GM12878 (cell line): Measurements from ENCODE around the gene TET2. TPM values are rescaled to one million over a fixed set of nuclear protein-coding genes. Genes with fewer than 3 reads are reported as not detected.

Experiments
- ATAC-seq: fragments of 200-7000 bp; cut with Tn5 transposase; 3 replicates; pipeline ENCODE4 v1.9.1; 2020; ENCODE audit warnings: mild to moderate bottlenecking, moderate library complexity
- Bru-seq: library from RNA; stranded (reverse); fragments of 400-500 nt; gene quantifications from one replicate; lab custom pipeline; 2021; lab: Mats Ljungman, UMichigan
- BruChase-seq, 2 experiments: library from RNA; stranded (reverse); fragments of 400-500 nt; gene quantifications; one replicate each; lab custom pipeline; 2021; lab: Mats Ljungman, UMichigan
- BruUV-seq: library from RNA; stranded (reverse); fragments of 400-500 nt; replicated peaks from 2 replicates; lab custom pipeline; 2021; lab: Mats Ljungman, UMichigan
- CTCF ChIA-PET: fragments of 300-600 bp; sonication (Branson Sonifier 250); formaldehyde crosslinking; extraction: SDS; loops from one replicate; lab custom pipeline; 2021; ENCODE audit warnings: inconsistent platforms; lab: Yijun Ruan, JAX
- POLR2A ChIA-PET: fragments of 350-600 bp; formaldehyde crosslinking; extraction: SDS; loops from one replicate; lab custom pipeline; 2021; ENCODE audit warnings: inconsistent platforms; lab: Charles Lee
- RAD21 ChIA-PET: fragments of 300-600 bp; sonication (Branson Sonifier 250); formaldehyde crosslinking; loops from one replicate; lab custom pipeline; 2023; ENCODE audit warnings: antibody characterized with exemption; ENCODE audit not compliant: unreplicated experiment; lab: Charles Lee
- SMC1A ChIA-PET: fragments of 300-600 bp; sonication (Branson Sonifier 250); formaldehyde crosslinking; loops from one replicate; lab custom pipeline; 2023; ENCODE audit not compliant: unreplicated experiment, uncharacterized antibody; lab: Charles Lee
- DNase-seq: peaks from one replicate; pipeline ENCODE4 v3.0.0-alpha.2; 2011; ENCODE audit warnings: low read depth, low spot score
- FAIRE-seq: peaks from 3 replicates; lab custom pipeline; 2011; peaks lifted over from hg19 to GRCh38; lab: Jason Lieb, UNC
- H2AFZ ChIP-seq: 2 replicates; pipeline ENCODE4 v1.6.0; 2011; ENCODE audit warnings: low read depth, low read length, control low read depth; ENCODE audit not compliant: control insufficient read depth
- H3K27ac ChIP-seq: 2 replicates; pipeline ENCODE4 v1.5.1; 2011; ENCODE audit warnings: control low read depth; ENCODE audit not compliant: control insufficient read depth, insufficient read depth
- H3K27me3 ChIP-seq, 2 experiments: replicated peaks in 1 of 2; 2 replicates each; pipeline versions ENCODE4 v1.6.0 to v1.6.1; 2011; ENCODE audit warnings: low read length in 1 of 2; ENCODE audit not compliant: control insufficient read depth in 2 of 2, insufficient read depth in 2 of 2
- H3K36me3 ChIP-seq, 2 experiments: 2 replicates each; pipeline ENCODE4 v1.5.1; 2011; ENCODE audit warnings: low read length in 1 of 2; ENCODE audit not compliant: control insufficient read depth in 2 of 2, insufficient read depth in 2 of 2
- H3K4me1 ChIP-seq: 2 replicates; pipeline ENCODE4 v1.6.1; 2011; ENCODE audit warnings: mild to moderate bottlenecking, low read length, moderate library complexity, mixed read lengths; ENCODE audit not compliant: control insufficient read depth, insufficient read depth
- H3K4me2 ChIP-seq: 2 replicates; pipeline ENCODE4 v1.6.0; 2011; ENCODE audit warnings: control low read depth; ENCODE audit not compliant: control insufficient read depth, insufficient read depth
- H3K4me3 ChIP-seq: fragments of 200-600 bp; sonication (generic); 2 replicates; pipeline ENCODE4 v1.5.1; 2016
- H3K79me2 ChIP-seq: 2 replicates; pipeline ENCODE4 v1.6.0; 2011; ENCODE audit warnings: low read length; ENCODE audit not compliant: control insufficient read depth, insufficient read depth
- H3K9ac ChIP-seq: 2 replicates; pipeline ENCODE4 v1.8.0; 2011; ENCODE audit warnings: low read length, control low read depth, mixed read lengths; ENCODE audit not compliant: control insufficient read depth, insufficient read depth
- H3K9me3 ChIP-seq: replicated peaks from 3 replicates; pipeline ENCODE4 v1.5.1; 2011; ENCODE audit warnings: mild to moderate bottlenecking, low read length; ENCODE audit not compliant: control insufficient read depth, insufficient read depth
- H4K20me1 ChIP-seq: 2 replicates; pipeline ENCODE4 v1.6.0; 2011; ENCODE audit not compliant: control insufficient read depth, insufficient read depth
- CREM ChIP-seq: IDR thresholded peaks from 2 replicates; pipeline ENCODE4 v1.6.1; 2014; ENCODE audit warnings: antibody characterized with exemption, low read depth
- EP300 ChIP-seq, 2 experiments: fragments of 150-350 bp in 1 of 2; IDR thresholded peaks; 2 replicates each; pipeline ENCODE4 v1.6.1; 2011 to 2012; ENCODE audit warnings: low read depth in 2 of 2, low read length in 2 of 2, borderline replicate concordance in 1 of 2, improper control_type of control experiment in 1 of 2, inconsistent platforms in 1 of 2; ENCODE audit not compliant: control insufficient read depth in 1 of 2
- ETV6 ChIP-seq, 2 experiments: fragments of 450-650 bp in 1 of 2; IDR thresholded peaks in 1 of 2; conservative IDR thresholded peaks in 1 of 2; 2 replicates each; pipeline ENCODE4 v1.6.1; 2014; ENCODE audit warnings: antibody characterized with exemption in 1 of 2, borderline replicate concordance in 1 of 2, low read depth in 1 of 2, mild to moderate bottlenecking in 1 of 2, moderate library complexity in 1 of 2
- HDGF ChIP-seq: fragments of 450-650 bp; IDR thresholded peaks from 2 replicates; pipeline ENCODE4 v1.6.1; 2016; ENCODE audit warnings: antibody characterized with exemption
- MTA2 ChIP-seq: fragments of 450-650 bp; IDR thresholded peaks from 2 replicates; pipeline ENCODE4 v1.6.1; 2016; ENCODE audit warnings: low read depth, mild to moderate bottlenecking, moderate library complexity
- MYB ChIP-seq: fragments of 150-350 bp; IDR thresholded peaks from 2 replicates; pipeline ENCODE4 v1.6.1; 2014; ENCODE audit warnings: mild to moderate bottlenecking, low read depth, low read length, borderline replicate concordance
- MYC ChIP-seq: IDR thresholded peaks from 2 replicates; pipeline ENCODE4 v1.6.1; 2011; ENCODE audit warnings: mild to moderate bottlenecking, low read length, moderate library complexity, inconsistent platforms; ENCODE audit not compliant: insufficient read depth, insufficient replicate concordance, insufficient read length, severe bottlenecking
- NR2C1 ChIP-seq: fragments of 450-650 bp; IDR thresholded peaks from 2 replicates; pipeline ENCODE4 v1.6.1; 2017; ENCODE audit warnings: antibody characterized with exemption, mild to moderate bottlenecking, moderate library complexity
- RCOR1 ChIP-seq: conservative IDR thresholded peaks from 2 replicates; pipeline ENCODE4 v1.6.1; 2012; ENCODE audit warnings: low read depth, low read length, improper control_type of control experiment
- TARDBP ChIP-seq: IDR thresholded peaks from 2 replicates; pipeline ENCODE4 v1.6.1; 2016; ENCODE audit warnings: borderline replicate concordance
- USF2 ChIP-seq: IDR thresholded peaks from 2 replicates; pipeline ENCODE4 v1.6.1; 2011; ENCODE audit warnings: low read depth, low read length, improper control_type of control experiment, borderline replicate concordance
- ZSCAN29 ChIP-seq: fragments of 450-650 bp; IDR thresholded peaks from 2 replicates; pipeline ENCODE4 v1.6.1; 2017; ENCODE audit warnings: mild to moderate bottlenecking, moderate library complexity
- WGBS: methylation state at CpG from one replicate; pipeline ENCODE4 v1.1.6; 2016; ENCODE audit warnings: low lambda C conversion rate; ENCODE audit not compliant: insufficient replicate concordance, insufficient coverage; ENCODE audit errors: missing lambda C conversion rate; 5-methylcytosine and 5-hydroxymethylcytosine counted together
- in situ Hi-C: fragments of 300-500 bp; cut with MboI; formaldehyde crosslinking; loops from 9 replicates; pipeline ENCODE4 v1.14.3; 2018; ENCODE audit warnings: mixed read lengths
- intact Hi-C: fragments of 100-400 bp; cut with micrococcal nuclease; formaldehyde crosslinking; loops from one replicate; pipeline ENCODE4 v1.14.2; 2022; ENCODE audit not compliant: unreplicated experiment
- long read RNA-seq, 2 experiments: library from polyadenylated mRNA; unstranded; transcript quantifications; one replicate each; pipeline ENCODE4 v2.0.0, GENCODE V29; 2019 to 2020
- polyA minus RNA-seq, 3 experiments: library from RNA; depleted of rRNA, polyadenylated mRNA; stranded (reverse); fragments of >200 nt; gene quantifications; 2 replicates each; pipeline ENCODE4 v1.2.3, GENCODE V29; 2011
- polyA plus RNA-seq, 11 experiments: library from polyadenylated mRNA; depleted of rRNA in 4 of 11; unstranded in 6 of 11; stranded (reverse) in 5 of 11; fragments of >200 nt; fragmentation: Nextera tagmentation in 4 of 11; fragmentation: Illumina TruSeq in 1 of 11; extraction: Ambion mirVana in 4 of 11; extraction: Trizol in 1 of 11; gene quantifications; 1 replicate in 1 of 11; 2 replicates in 10 of 11; pipeline versions ENCODE4 v1.2.1 to v1.2.3, GENCODE V29; 2011 to 2016; ENCODE audit warnings: inconsistent platforms in 2 of 11, missing spikeins in 2 of 11, low read depth in 1 of 11
- total RNA-seq, 4 experiments: library from RNA; depleted of rRNA in 3 of 4; stranded (reverse); fragments of >200 nt in 3 of 4; fragmentation: Illumina TruSeq in 1 of 4; extraction: Trizol in 1 of 4; gene quantifications; 2 replicates each; pipeline versions ENCODE4 v1.2.1 to v1.2.3, GENCODE V29; 2013 to 2021

The TET2 gene
- 303 and 314 TPM in 2 replicates for total RNA-seq (2013; cell fraction: nucleolus; rRNA removed)
- total RNA-seq (2014; rRNA removed) (39.5 and 50.8 TPM in 2 replicates), total RNA-seq (2014; rRNA removed; fragmentation: Illumina TruSeq; extraction: Trizol) (49.0 TPM in 2 replicates), total RNA-seq (2021) (42.9 and 44.4 TPM in 2 replicates), polyA plus RNA-seq (2011; rRNA removed) (21.1 and 23.4 TPM in 2 replicates), polyA plus RNA-seq (2014; fragmentation: Illumina TruSeq; extraction: Trizol) (25.7 and 29.4 TPM in 2 replicates), polyA plus RNA-seq (2014; fragmentation: Nextera tagmentation; extraction: Ambion mirVana) (1 to 10 TPM; 3.7 to 6.6 TPM), polyA plus RNA-seq (2014; rRNA removed) (16.0 and 18.5 TPM in 2 replicates), polyA plus RNA-seq (2016; fragmentation: Nextera tagmentation; extraction: Ambion mirVana) (10 to 100 TPM; 29.3 to 29.7 TPM), polyA minus RNA-seq (2011; rRNA and poly(A)+ RNA removed) (108 and 145 TPM in 2 replicates), Bru-seq, nascent RNA (percentile 94 among the genes with signal in this experiment), BruChase-seq, experiment 1, labeled RNA remaining after a 6-hour chase (percentile 79 among the genes with signal in this experiment), BruChase-seq, experiment 2, labeled RNA remaining after a 2-hour chase (percentile 87 among the genes with signal in this experiment)
- 6.6 TPM for polyA plus RNA-seq (2011; ENCODE audit: low read depth)
- polyA plus RNA-seq (2011; cell fraction: cytosol; rRNA removed), result 9.7 and 10.7 TPM in 2 replicates
- 27.5 and 39.0 TPM in 2 replicates for polyA plus RNA-seq (2011; cell fraction: nucleus; rRNA removed)
- polyA plus RNA-seq (2012), result 10.1 and 13.3 TPM in 2 replicates
- polyA minus RNA-seq (2011; cell fraction: cytosol; rRNA and poly(A)+ RNA removed), result 17.4 and 17.9 TPM in 2 replicates
- 140 and 183 TPM in 2 replicates for polyA minus RNA-seq (2011; cell fraction: nucleus; rRNA and poly(A)+ RNA removed)
- long read RNA-seq, experiment 1, partial matches to known transcripts, result 7 of 9 reads
- long read RNA-seq, experiment 1, other reads (novel, unspliced or antisense), result 2 of 9 reads
- long read RNA-seq, experiment 2, full-length matches to known transcripts, result 4 of 124 reads
- long read RNA-seq, experiment 2, partial matches to known transcripts, result 110 of 124 reads
- long read RNA-seq, experiment 2, other reads (novel, unspliced or antisense), result 10 of 124 reads

DNA sequence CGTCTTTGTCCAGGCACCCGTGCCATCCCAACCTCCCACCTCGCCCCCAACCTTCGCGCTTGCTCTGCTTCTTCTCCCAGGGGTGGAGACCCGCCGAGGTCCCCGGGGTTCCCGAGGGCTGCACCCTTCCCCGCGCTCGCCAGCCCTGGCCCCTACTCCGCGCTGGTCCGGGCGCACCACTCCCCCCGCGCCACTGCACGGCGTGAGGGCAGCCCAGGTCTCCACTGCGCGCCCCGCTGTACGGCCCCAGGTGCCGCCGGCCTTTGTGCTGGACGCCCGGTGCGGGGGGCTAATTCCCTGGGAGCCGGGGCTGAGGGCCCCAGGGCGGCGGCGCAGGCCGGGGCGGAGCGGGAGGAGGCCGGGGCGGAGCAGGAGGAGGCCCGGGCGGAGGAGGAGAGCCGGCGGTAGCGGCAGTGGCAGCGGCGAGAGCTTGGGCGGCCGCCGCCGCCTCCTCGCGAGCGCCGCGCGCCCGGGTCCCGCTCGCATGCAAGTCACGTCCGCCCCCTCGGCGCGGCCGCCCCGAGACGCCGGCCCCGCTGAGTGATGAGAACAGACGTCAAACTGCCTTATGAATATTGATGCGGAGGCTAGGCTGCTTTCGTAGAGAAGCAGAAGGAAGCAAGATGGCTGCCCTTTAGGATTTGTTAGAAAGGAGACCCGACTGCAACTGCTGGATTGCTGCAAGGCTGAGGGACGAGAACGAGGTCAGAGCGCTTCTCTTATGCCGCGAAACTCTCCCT is at the start of gene TET2:
Gene TET2, plus strand, starts transcription at position 601 of the 740 bp plus-strand sequence. CDS start 87,067 bp downstream, outside the sequence.
- H3K27ac ChIP-seq, result peak within 1 kb of the TSS; percentile 96
- no peaks in the 10 kb centered on the region for H3K27me3 ChIP-seq
- no peaks in the 10 kb centered on the region for H3K4me1 ChIP-seq
- TF ChIP-seq MTA2 (no peak), CREM (peak; percentile 88), TARDBP (0 out of 2 replicates have a peak, but pooled peaks have one; percentile 25), ZSCAN29 (peak; percentile 61; the same call in 1 of the 2 replicates), HDGF (no peak), MYC (peak; percentile 37), EP300 (IDR thresholded peaks at IDR 0.05; ENCODE audit: borderline replicate concordance in 1 of 2, control insufficient read depth in 1 of 2, low read depth in 2 of 2, low read length in 2 of 2) (no peak; a peak in 1 of 4 replicates), RCOR1 (peak; percentile 54; the same call in 1 of the 2 replicates), USF2 (no peak), NR2C1 (no peak), MYB (0 out of 2 replicates have a peak, but pooled peaks have one; percentile 16), ETV6 (conservative IDR thresholded peaks at IDR 0.05 in 1 of 2, IDR thresholded peaks at IDR 0.05 in 1 of 2; ENCODE audit: borderline replicate concordance in 1 of 2, low read depth in 1 of 2) (peak in 1 of 2 experiments; percentile 7; a peak in 1 of 4 replicates)

More for the DNA sequence above, at the start of gene TET2:
- POLR2A ChIA-PET, result interaction anchor here (1.0 to 2.1 kb wide), 4 partner anchors 46 to 327 kb away, joined by 3 to 7 read pairs (median 5); no protein-coding TSS in a partner anchor
- peak; percentile 80 for ATAC-seq
- H3K4me3 ChIP-seq, result peak within 1 kb of the TSS; percentile 99
- peak within 1 kb of the TSS; percentile 75 for H2AFZ ChIP-seq
- WGBS, result 1% methylated on average over 55 of the region's 77 CpGs
- peak within 1 kb of the TSS; percentile 84 for H3K9ac ChIP-seq
- H3K79me2 ChIP-seq, result peaks cover 67% of the 10 kb centered on the region
- intact Hi-C loops, result loop anchor here (1.0 to 10.0 kb wide), 8 partner anchors 48 to 1082 kb away; partner anchors contain the start of gene CXXC4
- peak; percentile 86 for FAIRE-seq
- no peaks in the 10 kb centered on the region for H4K20me1 ChIP-seq
- CTCF ChIA-PET, result interaction anchor here (0.8 to 1.3 kb wide), 3 partner anchors 14 to 568 kb away, joined by 3 to 6 read pairs (median 3); partner anchors contain the start of gene PPA2
- no TSS peak for BruUV-seq
- peaks cover 0 to 5% of the 10 kb centered on the region in 2 experiments; a peak in 1 of 4 replicates for H3K36me3 ChIP-seq
- RAD21 ChIA-PET, result interaction anchor here (1.0 to 1.8 kb wide), 7 partner anchors 41 to 520 kb away, joined by 3 to 8 read pairs (median 4); partner anchors contain the start of gene PPA2
- SMC1A ChIA-PET, result interaction anchor here (0.6 to 2.1 kb wide), 11 partner anchors 14 to 344 kb away, joined by 3 to 10 read pairs (median 3); no protein-coding TSS in a partner anchor
- H3K4me2 ChIP-seq, result peak within 1 kb of the TSS; percentile 58
- peak; percentile 74 for DNase-seq
- H3K9me3 ChIP-seq, result no peaks in the 10 kb centered on the region
- in situ Hi-C loops, result no loop called here
